H1 (cell line): ENCODE measurements around the gene KIF25. TPM values are rescaled to one million over a fixed set of nuclear protein-coding genes. Genes with fewer than 3 reads are reported as not detected.

ENCODE experiments used
- GABPA ChIP-seq: IDR thresholded peaks from 2 replicates; pipeline ENCODE4 v1.6.1; 2011; ENCODE audit warnings: mild to moderate bottlenecking, low read length, moderate library complexity, borderline replicate concordance; ENCODE audit not compliant: insufficient read depth
- SIX5 ChIP-seq: IDR thresholded peaks from 2 replicates; pipeline ENCODE4 v1.6.1; 2011; ENCODE audit warnings: mild to moderate bottlenecking, low read depth, low read length
- TCF12 ChIP-seq: IDR thresholded peaks from 2 replicates; pipeline ENCODE4 v1.6.1; 2011; ENCODE audit warnings: low read depth, mild to moderate bottlenecking, low read length
- polyA plus RNA-seq, 7 experiments: library from polyadenylated mRNA; depleted of rRNA in 3 of 7; stranded (reverse) in 5 of 7; unstranded in 2 of 7; fragments of >200 nt in 5 of 7; fragments of 200-250 nt in 2 of 7; gene quantifications; 1 replicate in 5 of 7; 2 replicates in 1 of 7; 4 replicates in 1 of 7; pipeline versions ENCODE4 v1.2.1 to v1.2.3, GENCODE V29; 2011 to 2013; ENCODE audit warnings: missing spikeins in 2 of 7, mixed read lengths in 2 of 7
- total RNA-seq: library from RNA; stranded (reverse); fragmentation: NEBNext Ultra II Directional; extraction: Animal tissue kit (Norgen Biotek cat#: 25700); gene quantifications from 2 replicates; pipeline ENCODE4 v1.2.1, GENCODE V29; 2021

The KIF25 gene
- total and polyA plus RNA-seq, 2 of the 8 experiments (the other 6 are each of a cell fraction or from before 2014, with no cell fraction given) = 1.5 to 2.0 TPM

DNA sequence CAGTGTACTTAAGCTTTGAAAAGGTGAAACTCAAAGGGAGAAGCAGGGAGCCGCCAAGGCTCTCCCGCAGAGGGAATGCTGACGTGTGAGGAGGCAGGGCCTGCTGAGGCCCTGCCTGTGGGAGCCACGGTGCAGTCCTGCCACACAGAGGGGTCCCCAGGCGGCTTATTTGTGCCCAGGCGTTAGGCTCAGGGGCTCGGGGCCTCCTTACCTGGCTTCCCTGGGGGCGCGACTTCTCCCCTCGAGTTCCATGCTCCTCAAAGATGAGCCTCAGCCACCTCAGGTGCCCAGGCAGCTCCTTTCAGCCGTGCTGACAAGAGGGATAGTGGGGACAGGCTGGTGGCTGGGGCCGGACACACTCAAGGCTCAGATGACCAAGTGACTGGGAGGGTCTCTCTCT is 2.2 kb upstream of the KIF25 start (continued):
- TF ChIP-seq GABPA = no peak
- no peak for TF ChIP-seq TCF12
- no peak for TF ChIP-seq SIX5
